SK-N-SH treated with all-trans-retinoic acid at 6 μM for 48 hours (cell line): ENCODE results near the gene TBCK.

Experiments
- ATAC-seq: fragments of 200-7000 bp; cut with Tn5 transposase; 3 replicates; pipeline ENCODE4 v1.9.1; 2020; ENCODE audit warnings: mild to moderate bottlenecking, moderate library complexity
- ARNTL ChIP-seq: fragments of 450-650 bp; formaldehyde crosslinking; IDR thresholded peaks from 2 replicates; pipeline ENCODE4 v1.5.0; 2020; ENCODE audit warnings: low read depth, mild to moderate bottlenecking, moderate library complexity, borderline replicate concordance
- BACH2 ChIP-seq: fragments of 250-450 bp; sonication (Bioruptor Pico); IDR thresholded peaks from 2 replicates; pipeline ENCODE4 v1.9.0; 2021; ENCODE audit warnings: mild to moderate bottlenecking, borderline replicate concordance
- CSDC2 ChIP-seq: fragments of 250-450 bp; sonication (Bioruptor Pico); IDR thresholded peaks from 2 replicates; pipeline ENCODE4 v1.5.0; 2020; ENCODE audit warnings: mild to moderate bottlenecking, moderate library complexity
- ESRRG ChIP-seq: fragments of 250-450 bp; sonication (Bioruptor Pico); IDR thresholded peaks from 2 replicates; pipeline ENCODE4 v1.6.1; 2021; ENCODE audit warnings: mild to moderate bottlenecking
- GLIS3 ChIP-seq: fragments of 250-450 bp; sonication (Bioruptor Pico); IDR thresholded peaks from 2 replicates; pipeline ENCODE4 v1.5.0; 2020; ENCODE audit warnings: mild to moderate bottlenecking, moderate library complexity
- ISL1 ChIP-seq: fragments of 250-450 bp; sonication (Bioruptor Pico); IDR thresholded peaks from 2 replicates; pipeline ENCODE4 v2.1.2; 2022; ENCODE audit warnings: mild to moderate bottlenecking, moderate library complexity
- OSR1 ChIP-seq: fragments of 250-450 bp; sonication (Bioruptor Pico); IDR thresholded peaks from 2 replicates; pipeline ENCODE4 v1.8.0; 2022; ENCODE audit warnings: moderate library complexity, mild to moderate bottlenecking, inconsistent platforms
- PPARA ChIP-seq: fragments of 250-450 bp; sonication (Bioruptor Pico); IDR thresholded peaks from 2 replicates; pipeline ENCODE4 v1.5.0; 2020; ENCODE audit warnings: mild to moderate bottlenecking, borderline replicate concordance
- RARB ChIP-seq: fragments of 250-450 bp; sonication (Bioruptor Pico); IDR thresholded peaks from 2 replicates; pipeline ENCODE4 v1.8.0; 2021; ENCODE audit warnings: mild to moderate bottlenecking, moderate library complexity
- SNAI2 ChIP-seq: fragments of 250-450 bp; sonication (Bioruptor Pico); IDR thresholded peaks from 2 replicates; pipeline ENCODE4 v1.5.0; 2020; ENCODE audit warnings: mild to moderate bottlenecking, moderate library complexity
- TCF4 ChIP-seq: fragments of 250-450 bp; sonication (Bioruptor Pico); IDR thresholded peaks from 2 replicates; pipeline ENCODE4 v1.8.0; 2021; ENCODE audit warnings: mild to moderate bottlenecking, moderate library complexity, borderline replicate concordance
- TOX ChIP-seq: fragments of 250-450 bp; sonication (Bioruptor Pico); IDR thresholded peaks from 2 replicates; pipeline ENCODE4 v1.8.0; 2021; ENCODE audit warnings: mild to moderate bottlenecking, moderate library complexity, borderline replicate concordance
- TSHZ2 ChIP-seq: fragments of 250-450 bp; sonication (Bioruptor Pico); IDR thresholded peaks from 2 replicates; pipeline ENCODE4 v1.5.0; 2020; ENCODE audit warnings: mild to moderate bottlenecking, moderate library complexity
- ZC3H10 ChIP-seq: fragments of 250-450 bp; sonication (Bioruptor Pico); IDR thresholded peaks from 2 replicates; pipeline ENCODE4 v1.5.1; 2021; ENCODE audit warnings: mild to moderate bottlenecking, moderate library complexity
- ZFP3 ChIP-seq: fragments of 250-450 bp; sonication (Bioruptor Pico); IDR thresholded peaks from 2 replicates; pipeline ENCODE4 v1.5.0; 2020; ENCODE audit warnings: mild to moderate bottlenecking, moderate library complexity
- ZNF565 ChIP-seq: fragments of 450-650 bp; formaldehyde crosslinking; conservative IDR thresholded peaks from 2 replicates; pipeline ENCODE4 v1.5.0; 2020; ENCODE audit warnings: low read depth, mild to moderate bottlenecking, moderate library complexity
- ZNF70 ChIP-seq: fragments of 450-650 bp; formaldehyde crosslinking; IDR thresholded peaks from 2 replicates; pipeline ENCODE4 v1.5.0; 2020; ENCODE audit warnings: mild to moderate bottlenecking, moderate library complexity
- ZNF8 ChIP-seq: fragments of 450-650 bp; formaldehyde crosslinking; IDR thresholded peaks from 2 replicates; pipeline ENCODE4 v1.5.0; 2020; ENCODE audit warnings: mild to moderate bottlenecking, moderate library complexity
- TF ChIP-seq, protein P1 (sequence below): fragments of 250-450 bp; sonication (Bioruptor Pico); IDR thresholded peaks from 2 replicates; pipeline ENCODE4 v1.8.0; 2021; ENCODE audit warnings: low read depth, mild to moderate bottlenecking, moderate library complexity, borderline replicate concordance
- TF ChIP-seq, protein P2 (sequence below): fragments of 250-450 bp; sonication (Bioruptor Pico); IDR thresholded peaks from 2 replicates; pipeline ENCODE4 v1.5.1; 2021; ENCODE audit warnings: mild to moderate bottlenecking, moderate library complexity
- TF ChIP-seq, protein P3 (sequence below): fragments of 250-450 bp; sonication (Bioruptor Pico); IDR thresholded peaks from 2 replicates; pipeline ENCODE4 v1.5.1; 2020; ENCODE audit warnings: low read depth, mild to moderate bottlenecking, moderate library complexity

The TBCK gene

GRCh38 chr4:106083065-106083464 is 232.9 kb downstream of the TBCK start:
- TF ChIP-seq OSR1 (CRISPR knock-in tag) (no peak), ESRRG (CRISPR knock-in tag) (no peak), ZC3H10 (CRISPR knock-in tag) (no peak)
- TF ChIP-seq, protein P1, sequence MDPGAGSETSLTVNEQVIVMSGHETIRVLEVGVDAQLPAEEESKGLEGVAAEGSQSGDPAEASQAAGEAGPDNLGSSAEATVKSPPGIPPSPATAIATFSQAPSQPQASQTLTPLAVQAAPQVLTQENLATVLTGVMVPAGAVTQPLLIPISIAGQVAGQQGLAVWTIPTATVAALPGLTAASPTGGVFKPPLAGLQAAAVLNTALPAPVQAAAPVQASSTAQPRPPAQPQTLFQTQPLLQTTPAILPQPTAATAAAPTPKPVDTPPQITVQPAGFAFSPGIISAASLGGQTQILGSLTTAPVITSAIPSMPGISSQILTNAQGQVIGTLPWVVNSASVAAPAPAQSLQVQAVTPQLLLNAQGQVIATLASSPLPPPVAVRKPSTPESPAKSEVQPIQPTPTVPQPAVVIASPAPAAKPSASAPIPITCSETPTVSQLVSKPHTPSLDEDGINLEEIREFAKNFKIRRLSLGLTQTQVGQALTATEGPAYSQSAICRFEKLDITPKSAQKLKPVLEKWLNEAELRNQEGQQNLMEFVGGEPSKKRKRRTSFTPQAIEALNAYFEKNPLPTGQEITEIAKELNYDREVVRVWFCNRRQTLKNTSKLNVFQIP (CRISPR knock-in tag): no peak

GRCh38 chr4:106080376-106080775 is 235.6 kb downstream of the TBCK start:
- no peak for ATAC-seq
- TF ChIP-seq SNAI2 (no peak), TSHZ2 (CRISPR knock-in tag) (no peak), ISL1 (no peak), CSDC2 (no peak), TCF4 (no peak), ZFP3 (CRISPR knock-in tag) (no peak), ARNTL (no peak), ZNF8 (no peak), ZNF565 (CRISPR knock-in tag) (no peak), ZNF70 (no peak), GLIS3 (no peak)

More at GRCh38 chr4:106083065-106083464, 232.9 kb downstream of the TBCK start:
- no peak for ATAC-seq

GRCh38 chr4:106079616-106080015 is 236.4 kb downstream of the TBCK start:
- no peak for TF ChIP-seq ZNF70
- no peak for TF ChIP-seq OSR1 (CRISPR knock-in tag)
- ATAC-seq: no peak

DNA sequence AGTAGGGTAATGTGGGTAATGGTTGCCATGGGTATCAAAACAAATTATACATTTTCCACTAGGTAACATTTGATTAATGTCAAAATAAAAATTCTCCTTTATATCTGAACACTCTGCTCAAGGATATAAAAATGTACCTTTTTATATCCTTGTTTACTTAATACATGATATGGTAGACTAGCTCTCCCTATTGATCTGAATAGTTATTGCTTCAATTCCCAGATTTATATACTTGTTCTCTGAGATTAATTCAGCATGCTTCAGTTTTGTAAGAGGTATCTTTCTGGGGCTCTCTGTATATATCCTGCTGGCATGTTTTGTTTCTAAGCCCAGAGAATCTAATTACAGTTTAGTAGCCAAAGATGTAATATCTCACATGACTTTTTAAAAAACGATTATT is 251.0 kb downstream of the TBCK start:
- ATAC-seq: no peak
- TF ChIP-seq SNAI2 (no peak), TSHZ2 (CRISPR knock-in tag) (no peak), ZC3H10 (CRISPR knock-in tag) (no peak), PPARA (CRISPR knock-in tag) (no peak), GLIS3 (no peak), RARB (CRISPR knock-in tag) (no peak), ZNF8 (no peak), ZFP3 (CRISPR knock-in tag) (no peak), OSR1 (CRISPR knock-in tag) (no peak), ZNF565 (CRISPR knock-in tag) (no peak), BACH2 (no peak), ARNTL (no peak), TOX (CRISPR knock-in tag) (no peak)
- TF ChIP-seq, protein P2, sequence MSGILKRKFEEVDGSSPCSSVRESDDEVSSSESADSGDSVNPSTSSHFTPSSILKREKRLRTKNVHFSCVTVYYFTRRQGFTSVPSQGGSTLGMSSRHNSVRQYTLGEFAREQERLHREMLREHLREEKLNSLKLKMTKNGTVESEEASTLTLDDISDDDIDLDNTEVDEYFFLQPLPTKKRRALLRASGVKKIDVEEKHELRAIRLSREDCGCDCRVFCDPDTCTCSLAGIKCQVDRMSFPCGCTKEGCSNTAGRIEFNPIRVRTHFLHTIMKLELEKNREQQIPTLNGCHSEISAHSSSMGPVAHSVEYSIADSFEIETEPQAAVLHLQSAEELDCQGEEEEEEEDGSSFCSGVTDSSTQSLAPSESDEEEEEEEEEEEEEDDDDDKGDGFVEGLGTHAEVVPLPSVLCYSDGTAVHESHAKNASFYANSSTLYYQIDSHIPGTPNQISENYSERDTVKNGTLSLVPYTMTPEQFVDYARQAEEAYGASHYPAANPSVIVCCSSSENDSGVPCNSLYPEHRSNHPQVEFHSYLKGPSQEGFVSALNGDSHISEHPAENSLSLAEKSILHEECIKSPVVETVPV: no peak
- TF ChIP-seq, protein P3, sequence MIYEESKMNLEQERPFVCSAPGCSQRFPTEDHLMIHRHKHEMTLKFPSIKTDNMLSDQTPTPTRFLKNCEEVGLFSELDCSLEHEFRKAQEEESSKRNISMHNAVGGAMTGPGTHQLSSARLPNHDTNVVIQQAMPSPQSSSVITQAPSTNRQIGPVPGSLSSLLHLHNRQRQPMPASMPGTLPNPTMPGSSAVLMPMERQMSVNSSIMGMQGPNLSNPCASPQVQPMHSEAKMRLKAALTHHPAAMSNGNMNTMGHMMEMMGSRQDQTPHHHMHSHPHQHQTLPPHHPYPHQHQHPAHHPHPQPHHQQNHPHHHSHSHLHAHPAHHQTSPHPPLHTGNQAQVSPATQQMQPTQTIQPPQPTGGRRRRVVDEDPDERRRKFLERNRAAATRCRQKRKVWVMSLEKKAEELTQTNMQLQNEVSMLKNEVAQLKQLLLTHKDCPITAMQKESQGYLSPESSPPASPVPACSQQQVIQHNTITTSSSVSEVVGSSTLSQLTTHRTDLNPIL: no peak
